BJ (cell line): ENCODE data around the gene ADGRG3. TPM values are rescaled to one million over a fixed set of nuclear protein-coding genes. Genes with fewer than 3 reads are reported as not detected.

Experiments used
- CTCF ChIA-PET: fragments of 350-600 bp; formaldehyde crosslinking; extraction: SDS; loops from one replicate; lab custom pipeline; 2021; ENCODE audit warnings: antibody characterized with exemption, inconsistent platforms; lab: Yijun Ruan, JAX
- POLR2A ChIA-PET: fragments of 300-600 bp; sonication (Branson Sonifier 250); formaldehyde crosslinking; extraction: SDS; loops from one replicate; lab custom pipeline; 2021; ENCODE audit warnings: antibody characterized with exemption; lab: Charles Lee
- DNase-seq: peaks from one replicate; pipeline ENCODE4 v3.0.0-alpha.2; 2011; ENCODE audit warnings: low read depth
- H3K27me3 ChIP-seq: 2 replicates; pipeline ENCODE4 v1.6.0; 2011; ENCODE audit warnings: low read length; ENCODE audit not compliant: control insufficient read depth, insufficient read depth
- H3K36me3 ChIP-seq: 2 replicates; pipeline ENCODE4 v1.5.1; 2011; ENCODE audit warnings: low read length; ENCODE audit not compliant: control insufficient read depth, insufficient read depth
- H3K4me3 ChIP-seq: 2 replicates; pipeline ENCODE4 v1.5.1; 2011; ENCODE audit warnings: low read depth, mild to moderate bottlenecking, control low read depth, low read length
- CTCF ChIP-seq: IDR thresholded peaks from 2 replicates; pipeline ENCODE4 v1.5.1; 2011; ENCODE audit warnings: low read depth, mild to moderate bottlenecking, control low read depth, inconsistent platforms, low read length, moderate library complexity; ENCODE audit not compliant: insufficient read depth
- polyA plus RNA-seq: library from polyadenylated mRNA; depleted of rRNA; stranded (reverse); fragments of >200 nt; gene quantifications from 2 replicates; pipeline ENCODE4 v1.2.3, GENCODE V29; 2011

Gene ADGRG3
- polyA plus RNA-seq, 1 experiment = not detected

DNA sequence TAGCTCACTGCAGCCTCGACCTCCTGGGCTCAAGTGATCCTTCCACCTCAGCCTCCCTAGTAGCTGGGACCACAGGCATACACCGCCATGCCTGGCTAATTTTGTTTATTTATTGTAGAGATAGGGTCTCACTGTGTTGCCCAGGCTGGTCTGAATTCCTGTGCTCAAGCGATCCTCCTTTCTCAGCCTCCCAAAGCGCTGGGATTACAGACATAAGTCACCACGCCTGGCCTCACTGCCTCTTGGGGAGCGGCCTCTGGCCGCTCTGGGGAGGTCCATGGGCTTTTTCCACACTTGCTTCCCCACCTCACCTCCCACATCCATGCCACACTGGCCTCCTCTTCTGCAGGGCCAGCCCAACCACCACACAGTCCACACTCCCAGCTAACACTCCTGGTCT is 18.3 kb upstream of the ADGRG3 start:
- H3K27me3 ChIP-seq = no peaks in the 10 kb centered on the region
- ChIA-PET CTCF (interaction anchor here (0.6 to 6.1 kb wide), 21 partner anchors 10 to 355 kb away, joined by 3 to 126 read pairs (median 5); partner anchors contain the start of genes ADGRG1 and ADGRG3), POLR2A (no interaction called here)
- no peaks in the 10 kb centered on the region for H3K36me3 ChIP-seq
- no peak for DNase-seq
- no peak overlapping the region for H3K4me3 ChIP-seq
- TF ChIP-seq CTCF = no peak

GRCh38 chr16:57651344-57652333 is 16.5 kb upstream of the ADGRG3 start:
- no peak for TF ChIP-seq CTCF
- no peak for DNase-seq
- Histone ChIP-seq H3K27me3 (no peaks in the 10 kb centered on the region), H3K4me3 (no peak overlapping the region), H3K36me3 (no peaks in the 10 kb centered on the region)
- POLR2A ChIA-PET = no interaction called here
- CTCF ChIA-PET = interaction anchor here (1.5 to 3.2 kb wide), 2 partner anchors 13 to 75 kb away, joined by 4 to 19 read pairs; no protein-coding TSS in a partner anchor

DNA sequence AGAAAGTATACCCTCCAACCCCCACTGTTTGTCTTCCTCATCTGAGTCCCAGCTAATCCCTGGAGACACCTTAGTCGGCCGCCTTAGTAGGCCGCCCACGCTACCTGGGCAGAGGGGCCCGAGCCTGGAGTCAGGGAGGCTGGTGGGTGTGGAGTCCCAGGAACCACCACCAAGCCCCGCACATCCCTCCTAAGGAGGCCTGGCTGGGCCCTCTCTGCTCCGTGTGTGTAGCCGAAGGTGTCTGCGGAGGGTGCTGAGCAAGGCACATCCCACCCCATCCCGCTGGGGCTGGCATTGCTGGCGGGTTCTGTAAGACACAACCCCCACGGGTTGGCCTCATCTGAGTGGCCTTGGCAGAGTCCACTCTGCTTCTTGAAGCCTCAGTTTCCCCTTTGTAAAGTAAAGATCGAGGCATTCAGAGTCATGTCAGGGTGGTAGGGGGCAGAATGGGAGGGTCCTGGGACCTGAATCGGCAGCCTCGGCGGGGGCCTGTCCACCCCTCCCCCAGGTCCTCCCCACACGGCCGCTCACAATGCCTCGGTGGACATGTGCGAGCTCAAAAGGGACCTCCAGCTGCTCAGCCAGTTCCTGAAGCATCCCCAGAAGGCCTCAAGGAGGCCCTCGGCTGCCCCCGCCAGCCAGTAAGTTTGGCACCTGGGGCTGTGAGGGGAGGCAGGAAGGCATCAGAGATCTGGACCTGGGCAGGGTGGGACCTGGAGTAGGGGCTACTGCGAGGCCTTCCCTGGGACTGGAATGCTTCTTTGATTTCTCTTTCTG is 15.2 kb upstream of the ADGRG3 start:
- ChIA-PET POLR2A (no interaction called here), CTCF (interaction anchor here (0.7 to 3.2 kb wide), 3 partner anchors 12 to 77 kb away, joined by 3 to 19 read pairs (median 4); no protein-coding TSS in a partner anchor)
- Histone ChIP-seq H3K4me3 (no peak overlapping the region), H3K27me3 (no peaks in the 10 kb centered on the region), H3K36me3 (no peaks in the 10 kb centered on the region)
- TF ChIP-seq CTCF = no peak
- DNase-seq = no peak

- no peak for TF ChIP-seq CTCF
- Histone ChIP-seq H3K4me3 (no peak overlapping the region), H3K27me3 (no peaks in the 10 kb centered on the region), H3K36me3 (no peaks in the 10 kb centered on the region)
- DNase-seq = no peak
- ChIA-PET CTCF (interaction anchor here (0.7 to 3.2 kb wide), 2 partner anchors 62 to 78 kb away, joined by 3 to 19 read pairs; no protein-coding TSS in a partner anchor), POLR2A (no interaction called here)
Observed at GRCh38 chr16:57653936-57654335, 14.2 kb upstream of the ADGRG3 start.
